HUES6 (cell line): ENCODE measurements around the gene MAGI1.
A peak's percentile ranks its signal among the peaks of the same experiment; 100 is the strongest.

Experiments used
- H3K27ac ChIP-seq: 2 replicates; pipeline ENCODE4 v1.7.0; 2013; ENCODE audit warnings: low read depth, mild to moderate bottlenecking, low read length, inconsistent platforms
- H3K27me3 ChIP-seq: 2 replicates; pipeline ENCODE4 v1.6.1; 2013; ENCODE audit warnings: low read length; ENCODE audit not compliant: control insufficient read depth, insufficient read depth
- H3K36me3 ChIP-seq: 2 replicates; pipeline ENCODE4 v1.6.1; 2013; ENCODE audit warnings: low read length; ENCODE audit not compliant: control insufficient read depth, insufficient read depth
- H3K4me1 ChIP-seq: 2 replicates; pipeline ENCODE4 v1.6.1; 2013; ENCODE audit warnings: low read length; ENCODE audit not compliant: control insufficient read depth, insufficient read depth
- H3K4me3 ChIP-seq: 2 replicates; pipeline ENCODE4 v1.5.1; 2013; ENCODE audit warnings: low read depth, low read length
- H3K9ac ChIP-seq: one replicate; pipeline ENCODE4 v1.6.1; 2013; ENCODE audit warnings: mild to moderate bottlenecking, low read length
- H3K9me3 ChIP-seq: 2 replicates; pipeline ENCODE4 v1.6.1; 2013; ENCODE audit warnings: low read depth, low read length; ENCODE audit not compliant: control insufficient read depth, insufficient read depth

Gene MAGI1

DNA sequence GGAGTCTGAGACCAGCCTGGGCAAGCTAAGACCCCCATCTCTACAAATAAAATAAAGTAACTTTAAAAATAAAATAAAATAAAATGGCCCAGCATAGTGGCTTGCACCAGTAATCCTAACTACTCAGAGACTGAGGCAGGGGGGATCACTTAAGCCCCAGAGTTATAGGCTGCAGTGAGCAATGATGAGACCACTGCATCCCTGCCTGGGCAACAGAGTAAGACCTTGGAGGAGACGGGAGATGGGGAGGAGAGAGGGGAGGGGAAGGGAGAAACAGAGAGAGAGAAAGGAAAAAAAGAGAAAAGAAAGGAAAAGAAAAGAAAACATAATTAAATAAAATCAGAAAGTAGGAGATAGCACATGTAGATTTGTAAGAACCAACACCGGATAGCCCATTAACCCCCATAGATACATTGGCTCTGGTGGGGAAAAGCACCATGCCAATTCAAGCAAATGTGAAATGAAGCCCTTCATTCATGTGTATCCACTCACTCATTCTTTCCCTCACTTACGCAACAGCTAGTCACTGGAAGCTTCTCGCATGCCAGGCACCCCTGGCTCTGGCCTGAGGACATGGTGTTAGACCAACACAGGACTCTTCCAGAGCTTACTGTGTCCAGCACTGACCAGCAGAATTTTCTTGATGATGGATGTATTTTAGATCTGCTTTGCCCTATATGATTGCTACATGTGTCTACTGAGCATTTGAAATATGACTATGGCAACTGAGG lies 183.2 kb downstream of the MAGI1 start:
- H3K27ac ChIP-seq: no peak overlapping the region
- H3K36me3 ChIP-seq: no peaks in the 10 kb centered on the region
- no peaks in the 10 kb centered on the region for H3K27me3 ChIP-seq
- H3K4me1 ChIP-seq: peaks cover 30% of the 10 kb centered on the region
- H3K9me3 ChIP-seq: no peaks in the 10 kb centered on the region
- H3K9ac ChIP-seq: no peak overlapping the region
- H3K4me3 ChIP-seq: peak overlapping the region; percentile 0; the same call in 1 of the 2 replicates

GRCh38 chr3:65854606-65855304 lies 184.0 kb downstream of the MAGI1 start:
- no peak overlapping the region for H3K27ac ChIP-seq
- peaks cover 34% of the 10 kb centered on the region for H3K4me1 ChIP-seq
- no peak overlapping the region for H3K9ac ChIP-seq

DNA sequence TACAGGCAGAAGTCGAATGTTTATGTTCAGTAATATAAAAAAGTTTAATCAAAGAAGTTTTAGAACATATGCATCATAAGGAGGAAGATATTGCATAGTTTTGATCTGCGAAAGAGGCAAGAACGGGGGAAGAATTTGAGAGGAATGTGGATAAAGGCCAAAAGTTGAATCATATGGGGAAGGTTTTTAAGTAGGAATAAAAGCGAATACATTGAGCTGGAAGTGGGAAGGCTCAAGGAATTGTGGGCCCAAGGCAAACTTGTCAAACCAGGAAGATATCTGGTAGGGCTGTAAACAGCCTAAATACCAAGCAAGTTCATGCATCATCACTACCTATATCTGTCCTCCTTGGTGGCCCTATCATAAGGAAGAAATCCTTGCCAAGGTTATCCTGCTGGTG lies 186.9 kb downstream of the MAGI1 start:
- Histone ChIP-seq H3K4me1 (peaks cover 24% of the 10 kb centered on the region), H3K9ac (no peak overlapping the region), H3K9me3 (no peaks in the 10 kb centered on the region), H3K4me3 (no peak overlapping the region), H3K36me3 (no peaks in the 10 kb centered on the region), H3K27me3 (no peaks in the 10 kb centered on the region), H3K27ac (no peak overlapping the region)

More at GRCh38 chr3:65854606-65855304, 184.0 kb downstream of the MAGI1 start:
- no peaks in the 10 kb centered on the region for H3K27me3 ChIP-seq
- no peaks in the 10 kb centered on the region for H3K9me3 ChIP-seq
- no peaks in the 10 kb centered on the region for H3K36me3 ChIP-seq
- H3K4me3 ChIP-seq: peak overlapping the region; percentile 0; the same call in 1 of the 2 replicates

GRCh38 chr3:65850261-65850660 lies 188.5 kb downstream of the MAGI1 start:
- Histone ChIP-seq H3K9me3 (no peaks in the 10 kb centered on the region), H3K4me3 (no peak overlapping the region), H3K36me3 (no peaks in the 10 kb centered on the region), H3K4me1 (peaks cover 22% of the 10 kb centered on the region), H3K27ac (no peak overlapping the region), H3K9ac (no peak overlapping the region), H3K27me3 (no peaks in the 10 kb centered on the region)

GRCh38 chr3:65848024-65848423 lies 190.7 kb downstream of the MAGI1 start:
- Histone ChIP-seq H3K9ac (no peak overlapping the region), H3K4me1 (peaks cover 10% of the 10 kb centered on the region), H3K27me3 (no peaks in the 10 kb centered on the region), H3K27ac (no peak overlapping the region), H3K9me3 (no peaks in the 10 kb centered on the region), H3K4me3 (no peak overlapping the region), H3K36me3 (no peaks in the 10 kb centered on the region)

DNA sequence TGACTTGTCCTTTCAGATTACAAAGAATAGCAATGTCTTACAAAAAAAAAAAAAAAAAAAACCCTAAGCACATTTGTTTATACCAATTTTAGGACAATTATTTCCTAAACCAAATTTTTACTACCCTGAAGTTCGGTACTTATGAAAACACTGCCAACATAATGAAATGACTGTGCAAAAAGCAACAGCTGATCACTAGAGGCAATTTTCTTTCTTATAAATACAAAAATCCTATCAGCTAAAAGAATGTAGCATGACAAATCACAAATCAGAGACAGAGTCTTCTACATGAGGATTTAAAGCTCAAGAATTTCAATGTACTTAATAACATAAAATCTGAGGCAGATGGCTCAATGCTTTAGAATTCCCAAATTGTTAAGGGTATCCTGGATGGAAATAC lies 191.8 kb downstream of the MAGI1 start:
- no peak overlapping the region for H3K27ac ChIP-seq
- no peak overlapping the region for H3K9ac ChIP-seq
- no peaks in the 10 kb centered on the region for H3K27me3 ChIP-seq
- no peaks in the 10 kb centered on the region for H3K9me3 ChIP-seq
- no peaks in the 10 kb centered on the region for H3K36me3 ChIP-seq
- H3K4me1 ChIP-seq: peaks cover 9% of the 10 kb centered on the region
- no peak overlapping the region for H3K4me3 ChIP-seq

GRCh38 chr3:65844370-65844769 lies 194.3 kb downstream of the MAGI1 start:
- H3K9ac ChIP-seq: no peak overlapping the region
- no peaks in the 10 kb centered on the region for H3K9me3 ChIP-seq
- H3K27me3 ChIP-seq: no peaks in the 10 kb centered on the region
- no peaks in the 10 kb centered on the region for H3K36me3 ChIP-seq
- H3K4me1 ChIP-seq: peaks cover 4% of the 10 kb centered on the region; the same call in 1 of the 2 replicates
- H3K27ac ChIP-seq: no peak overlapping the region
- no peak overlapping the region for H3K4me3 ChIP-seq

DNA sequence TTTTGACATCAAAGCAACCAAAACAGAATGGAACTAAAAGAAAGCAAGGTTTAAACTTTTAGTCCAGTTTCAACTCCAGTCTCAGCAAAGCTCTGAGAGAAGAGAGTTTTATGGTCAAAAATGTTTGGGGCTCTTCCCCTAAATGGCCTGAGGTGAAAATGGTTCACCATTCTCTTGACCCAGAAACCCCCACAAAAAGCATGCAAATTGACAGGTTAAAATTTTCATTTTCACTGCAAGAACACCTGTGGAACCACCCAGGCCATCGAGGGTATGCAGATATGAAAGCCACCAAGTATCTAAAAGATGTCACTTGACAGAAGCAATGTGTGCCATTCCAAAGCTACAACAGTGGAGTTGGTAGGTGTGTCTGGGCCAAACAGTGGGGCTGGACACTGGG lies 195.0 kb downstream of the MAGI1 start:
- Histone ChIP-seq H3K27me3 (no peaks in the 10 kb centered on the region), H3K9me3 (no peaks in the 10 kb centered on the region), H3K4me3 (no peak overlapping the region), H3K36me3 (no peaks in the 10 kb centered on the region), H3K9ac (no peak overlapping the region), H3K4me1 (peaks cover 4% of the 10 kb centered on the region; the same call in 1 of the 2 replicates), H3K27ac (no peak overlapping the region)

GRCh38 chr3:65837604-65838003 lies 201.1 kb downstream of the MAGI1 start:
- H3K27ac ChIP-seq: no peak overlapping the region
- no peaks in the 10 kb centered on the region for H3K9me3 ChIP-seq
- no peaks in the 10 kb centered on the region for H3K27me3 ChIP-seq
- no peaks in the 10 kb centered on the region for H3K36me3 ChIP-seq
- H3K9ac ChIP-seq: no peak overlapping the region
- H3K4me1 ChIP-seq: peaks cover 16% of the 10 kb centered on the region; the same call in 1 of the 2 replicates
- H3K4me3 ChIP-seq: no peak overlapping the region

DNA sequence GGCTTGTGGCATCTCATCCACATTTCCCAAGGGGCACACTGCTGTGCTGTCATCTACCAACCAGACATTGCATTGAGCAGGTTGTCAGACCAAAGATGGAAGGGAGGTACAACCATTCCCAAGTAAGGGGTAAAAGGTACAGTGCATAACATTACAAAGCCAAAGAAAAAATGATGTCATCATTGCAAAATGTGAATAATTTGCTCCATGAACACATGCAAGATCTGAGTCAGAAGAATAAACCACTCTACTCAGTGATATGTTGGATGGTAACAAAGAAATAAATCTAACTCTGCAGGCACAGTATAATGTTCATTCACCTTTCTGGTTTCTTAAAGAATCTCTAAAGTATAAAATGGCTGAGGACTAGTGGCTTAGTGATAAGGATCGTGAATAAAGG lies 202.7 kb downstream of the MAGI1 start:
- H3K27ac ChIP-seq: no peak overlapping the region
- no peaks in the 10 kb centered on the region for H3K27me3 ChIP-seq
- H3K4me1 ChIP-seq: peaks cover 29% of the 10 kb centered on the region
- H3K36me3 ChIP-seq: no peaks in the 10 kb centered on the region
- no peak overlapping the region for H3K9ac ChIP-seq
- no peak overlapping the region for H3K4me3 ChIP-seq
- no peaks in the 10 kb centered on the region for H3K9me3 ChIP-seq

DNA sequence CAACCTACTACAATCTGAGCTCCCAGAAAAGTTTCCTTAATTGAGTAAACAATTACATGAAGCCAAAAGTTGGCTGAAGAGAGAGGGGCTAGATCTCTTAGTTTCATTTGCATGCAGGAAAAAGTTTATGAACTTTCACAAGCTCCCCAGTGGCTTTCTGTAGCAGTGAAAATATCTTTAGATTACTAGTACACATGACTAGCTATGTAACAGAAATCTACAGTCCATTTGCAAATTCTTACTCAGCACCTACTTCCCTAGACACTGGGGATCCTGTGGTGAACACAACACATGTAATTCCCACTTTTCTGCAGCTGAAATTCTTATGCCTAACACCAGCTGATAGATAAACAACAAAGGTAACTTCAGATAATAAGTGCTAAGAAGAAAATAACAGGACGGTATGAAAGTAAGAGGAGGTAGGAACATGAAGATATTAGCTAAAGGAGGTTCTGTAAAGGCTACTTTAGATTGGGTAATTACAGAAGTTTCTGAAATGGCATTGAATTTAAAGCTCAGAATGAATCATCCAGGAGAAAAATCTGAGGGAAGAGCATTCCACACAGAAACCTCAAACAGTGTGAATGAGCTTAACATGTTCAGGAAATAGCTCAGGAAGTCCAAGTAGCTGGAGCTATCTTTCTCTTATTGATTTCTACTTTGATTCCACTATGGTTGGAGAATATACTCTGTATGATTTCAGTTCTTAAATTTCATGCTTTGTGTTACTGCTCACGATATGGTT lies 204.8 kb downstream of the MAGI1 start:
- H3K9ac ChIP-seq: no peak overlapping the region
- no peaks in the 10 kb centered on the region for H3K36me3 ChIP-seq
- H3K4me3 ChIP-seq: no peak overlapping the region
- no peaks in the 10 kb centered on the region for H3K27me3 ChIP-seq
- H3K27ac ChIP-seq: no peak overlapping the region
- H3K4me1 ChIP-seq: peaks cover 37% of the 10 kb centered on the region
- H3K9me3 ChIP-seq: no peaks in the 10 kb centered on the region
